ENCODE data around the gene FOXR1.

DNA sequence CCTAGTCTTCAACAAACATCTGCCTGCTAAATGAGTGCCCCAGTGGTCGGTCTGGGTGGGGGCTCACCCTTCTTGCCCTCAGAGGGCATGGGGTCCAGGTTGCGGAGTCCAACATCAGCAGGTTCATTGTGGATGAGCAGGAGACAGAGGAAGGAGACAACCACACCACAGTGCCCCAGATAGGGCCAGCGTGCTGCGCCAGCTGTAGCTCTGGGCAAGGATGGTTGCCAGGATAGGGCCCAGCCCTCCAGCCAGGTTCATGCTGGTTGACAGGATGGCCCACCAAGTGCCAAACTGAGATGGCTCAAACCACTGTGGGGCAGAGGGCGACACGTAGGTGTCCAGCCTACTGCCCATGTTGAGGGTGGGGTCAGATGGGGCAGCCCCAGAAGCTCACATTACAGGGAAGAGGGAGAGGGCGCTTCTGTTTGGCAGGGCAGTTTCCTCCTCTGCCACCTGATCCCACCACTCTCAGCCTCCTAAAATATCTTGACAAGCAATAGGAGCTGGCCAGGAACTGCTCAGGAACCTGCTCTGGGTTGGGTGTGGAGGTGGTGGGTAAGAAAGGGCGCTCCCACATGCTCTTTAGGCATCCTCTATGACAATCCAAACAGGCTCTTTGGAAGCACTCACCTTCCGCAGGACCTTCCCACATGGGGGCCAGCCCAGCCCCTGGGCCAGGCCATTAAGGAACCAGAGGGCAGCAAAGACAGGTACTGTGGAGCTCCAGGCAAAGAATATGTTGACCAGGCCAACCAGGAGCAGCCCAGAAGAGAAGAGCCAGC, 56.2 kb downstream of the FOXR1 start:
- TF ChIP-seq CTCF (IDR thresholded peaks at IDR 0.05; ENCODE audit: low read depth, low read length) (no peak), POLR2A (IDR thresholded peaks at IDR 0.05; ENCODE audit: extremely low read depth, insufficient read length) (no peak), MYC (IDR thresholded peaks at IDR 0.05; ENCODE audit: low read depth, low read length) (no peak)
